GM18511 (cell line): ENCODE data around the gene PQBP1.
A peak's percentile ranks its signal among the peaks of the same experiment; 100 is the strongest.

Source experiments
- ATAC-seq: cut with Tn5 transposase; IDR thresholded peaks from one replicate; pipeline ENCODE4 v1.9.1; 2021; ENCODE audit warnings: mild to moderate bottlenecking, moderate library complexity; ENCODE audit not compliant: unreplicated experiment

The PQBP1 gene

GRCh38 chrX:48901069-48901468 is 3.3 kb downstream of the PQBP1 start:
- ATAC-seq, result no peak

GRCh38 chrX:48902135-48902534 is 4.4 kb downstream of the PQBP1 start:
- ATAC-seq, result no peak

GRCh38 chrX:48902776-48903175 is 5.0 kb downstream of the PQBP1 start:
- no peak for ATAC-seq

- no peak for ATAC-seq
Observed at GRCh38 chrX:48903290-48903689, 5.6 kb downstream of the PQBP1 start.

GRCh38 chrX:48904180-48904579 is 6.5 kb downstream of the PQBP1 start:
- ATAC-seq, result no peak

- ATAC-seq, result no peak
Observed at GRCh38 chrX:48904626-48905025, 6.9 kb downstream of the PQBP1 start.

- ATAC-seq, result no peak
Observed at GRCh38 chrX:48905090-48905790, 7.5 kb downstream of the PQBP1 start.

- ATAC-seq, result no peak
Observed at GRCh38 chrX:48908600-48908999, 10.9 kb downstream of the PQBP1 start.

GRCh38 chrX:48909703-48910294 is 12.1 kb downstream of the PQBP1 start:
- ATAC-seq, result no peak

- no peak for ATAC-seq
Observed at GRCh38 chrX:48910926-48911411, 13.2 kb downstream of the PQBP1 start.

- ATAC-seq, result peak; percentile 85
Observed at GRCh38 chrX:48911412-48912182, 13.9 kb downstream of the PQBP1 start, which contains the start of gene SLC35A2. Gene SLC35A2 (minus strand): TSS chrX:48911646. CDS start chrX:48911636, 10 bp downstream.

- no peak for ATAC-seq
Observed at GRCh38 chrX:48913605-48914366, 16.1 kb downstream of the PQBP1 start.

- ATAC-seq, result no peak
Observed at GRCh38 chrX:48914593-48915493, 17.1 kb downstream of the PQBP1 start.

GRCh38 chrX:48917139-48918001 is 19.6 kb downstream of the PQBP1 start:
- ATAC-seq, result peak; percentile 52

GRCh38 chrX:48918301-48918642 is 20.5 kb downstream of the PQBP1 start:
- ATAC-seq, result no peak

GRCh38 chrX:48918643-48919340 is 21.1 kb downstream of the PQBP1 start, which contains the start of gene PIM2:
Gene PIM2 (minus strand): TSS chrX:48919024. CDS start chrX:48918834, 190 bp downstream.
- peak; percentile 79 for ATAC-seq

GRCh38 chrX:48919360-48919841 is 21.7 kb downstream of the PQBP1 start:
- ATAC-seq, result peak; percentile 30
